Nucleus accumbens (tissue), 56 donors: ENCODE results near the gene WSCD1.

Experiments
- DNase-seq, 56 donors: peaks; one replicate each; lab custom pipeline; 2025; lab: John Stamatoyannopoulos, UW

Gene WSCD1

DNA sequence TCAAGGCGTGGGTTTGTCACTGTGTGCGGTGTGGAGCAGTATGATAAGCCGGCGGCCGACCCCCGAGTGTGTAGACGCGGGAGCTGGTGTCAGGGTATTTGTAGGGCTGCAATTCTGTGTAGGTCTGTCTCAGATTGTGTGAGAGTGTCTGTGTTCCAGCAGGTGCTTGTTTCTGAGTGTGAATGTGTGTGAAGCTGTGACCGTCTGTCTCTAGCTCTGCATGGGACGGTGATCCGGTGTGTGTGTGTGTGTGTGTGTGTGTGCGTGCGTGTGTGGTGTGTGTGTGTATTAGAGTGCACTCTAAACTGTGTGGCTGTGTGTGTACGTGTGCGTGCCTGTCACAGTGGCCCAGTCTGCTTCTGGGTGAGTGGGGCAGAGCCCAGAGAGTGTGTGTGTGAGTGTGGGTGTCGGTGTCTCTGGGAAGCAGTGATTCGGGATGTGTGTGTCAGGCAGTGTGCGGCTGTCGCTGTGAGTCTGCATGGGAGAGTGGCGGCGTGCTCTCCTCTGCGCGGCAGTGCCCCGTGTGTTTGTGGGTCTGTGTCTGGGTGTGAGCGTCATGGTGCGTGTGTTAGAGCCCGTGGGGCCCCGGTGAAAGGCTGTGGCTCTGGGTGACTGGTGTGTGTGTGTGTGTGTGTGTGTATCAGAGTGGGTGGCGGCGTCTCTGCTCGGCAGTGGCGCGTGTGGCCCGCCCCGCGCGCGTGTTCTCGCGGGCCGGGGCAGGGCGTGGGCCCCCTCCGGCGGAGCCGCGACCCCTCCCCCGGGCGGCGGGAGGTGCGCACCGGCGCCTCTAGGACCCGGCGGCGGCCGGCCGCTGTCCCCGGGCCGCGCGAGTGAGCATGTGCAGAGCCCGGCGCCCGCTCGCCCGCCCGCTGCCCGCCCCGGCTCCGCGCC is at the start of gene WSCD1:
Gene WSCD1, plus strand, starts transcription at position 841 of the 891 bp plus-strand sequence. CDS start 10,280 bp downstream, outside the sequence.
- peak in 38 of 56 donors; percentile 13 to 80 (median 54) for DNase-seq

DNA sequence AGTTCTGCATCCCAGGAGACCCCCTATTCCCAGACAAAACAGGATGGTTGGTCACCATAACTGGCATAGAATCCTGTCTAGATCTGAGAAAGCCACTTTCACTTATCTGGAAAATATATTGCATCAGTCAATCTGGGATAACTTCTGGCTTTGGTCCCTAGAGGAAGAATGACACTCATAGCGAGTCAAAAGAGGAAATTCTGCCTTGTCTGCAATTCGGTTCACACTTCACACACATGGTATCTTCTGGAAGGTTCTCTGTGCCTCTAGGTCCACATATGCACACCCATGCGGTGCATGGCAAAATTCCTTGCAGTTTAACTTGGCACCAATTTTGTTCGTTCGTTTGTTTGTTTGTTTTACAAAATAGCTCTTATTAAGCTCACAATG is 49.2 kb upstream of the WSCD1 start:
- no peak for DNase-seq

DNA sequence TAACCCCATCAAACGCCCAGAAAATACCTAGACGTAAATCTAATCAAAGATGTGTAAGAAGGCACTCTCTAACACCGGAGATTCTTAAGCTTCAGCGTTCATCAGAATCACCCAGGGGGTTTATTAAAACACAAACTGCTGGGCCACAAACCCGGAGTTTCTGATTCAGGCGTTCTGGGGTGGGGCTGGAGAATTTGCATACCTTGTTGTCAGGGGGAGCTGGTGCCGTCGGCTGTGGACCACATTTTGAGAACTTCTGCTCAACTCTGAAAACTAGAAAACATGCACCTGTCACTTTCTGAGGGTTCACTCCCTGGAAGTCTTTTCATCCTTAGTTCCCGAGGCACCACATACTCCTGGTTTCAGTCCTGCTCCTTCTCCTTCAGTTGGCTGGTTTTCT is 48.6 kb upstream of the WSCD1 start:
- no peak for DNase-seq

DNA sequence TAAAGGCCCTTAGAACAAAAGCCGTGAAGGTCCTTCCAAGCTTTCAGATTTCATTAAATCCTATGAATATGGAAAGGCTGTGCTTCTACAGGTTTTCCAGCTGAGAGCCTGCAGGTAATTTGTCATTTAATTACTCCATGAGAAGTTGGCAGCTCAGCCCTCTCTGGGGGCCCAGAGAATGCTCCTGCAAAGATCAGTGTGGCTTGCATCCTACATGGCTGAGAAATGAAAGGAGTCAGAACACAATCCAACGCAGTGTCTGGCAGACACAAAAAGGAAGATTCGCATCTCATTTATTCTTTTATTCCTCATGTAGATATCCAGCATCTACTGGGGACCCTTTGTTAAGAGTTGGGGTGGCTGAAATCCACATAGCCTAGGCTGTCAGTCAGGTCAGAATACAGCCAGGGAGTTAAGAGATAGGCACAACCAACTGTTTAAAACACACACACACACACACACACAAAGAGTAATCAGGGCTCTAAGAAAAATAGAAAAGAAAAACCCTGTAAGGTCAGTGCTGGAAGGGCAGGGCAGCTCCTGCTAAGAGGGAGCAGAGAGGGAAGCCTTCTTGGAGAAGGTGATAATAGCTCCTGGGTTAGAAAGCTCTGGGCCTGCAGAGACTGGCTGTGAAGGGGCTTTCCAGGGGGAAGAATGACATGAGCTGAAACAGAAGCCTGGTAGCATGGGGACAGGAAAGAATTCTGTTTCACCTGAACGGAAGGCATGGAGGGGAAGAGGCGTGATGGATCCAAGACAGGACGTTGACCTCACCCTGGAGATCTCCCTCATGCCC is 46.9 kb upstream of the WSCD1 start:
- DNase-seq: no peak

DNA sequence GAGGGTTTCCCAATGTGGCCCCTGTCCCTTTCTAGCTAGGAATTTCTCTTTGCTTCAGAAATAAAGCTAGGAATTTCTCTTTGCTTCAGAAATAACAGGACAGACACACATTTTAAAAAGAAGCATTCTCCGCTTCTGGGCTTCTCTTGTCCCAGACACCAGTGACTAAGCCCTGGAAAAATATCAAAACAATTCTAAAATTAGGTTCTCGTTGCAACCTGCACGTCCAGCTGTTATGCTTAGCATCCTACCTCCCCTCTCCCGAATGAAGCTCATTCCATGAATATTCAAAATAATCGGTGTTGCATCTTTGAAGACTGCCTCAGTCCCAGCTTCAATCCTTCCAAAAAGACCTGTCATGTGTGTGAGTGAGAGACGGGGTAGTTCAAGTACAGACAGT is 45.6 kb upstream of the WSCD1 start:
- DNase-seq: no peak

DNA sequence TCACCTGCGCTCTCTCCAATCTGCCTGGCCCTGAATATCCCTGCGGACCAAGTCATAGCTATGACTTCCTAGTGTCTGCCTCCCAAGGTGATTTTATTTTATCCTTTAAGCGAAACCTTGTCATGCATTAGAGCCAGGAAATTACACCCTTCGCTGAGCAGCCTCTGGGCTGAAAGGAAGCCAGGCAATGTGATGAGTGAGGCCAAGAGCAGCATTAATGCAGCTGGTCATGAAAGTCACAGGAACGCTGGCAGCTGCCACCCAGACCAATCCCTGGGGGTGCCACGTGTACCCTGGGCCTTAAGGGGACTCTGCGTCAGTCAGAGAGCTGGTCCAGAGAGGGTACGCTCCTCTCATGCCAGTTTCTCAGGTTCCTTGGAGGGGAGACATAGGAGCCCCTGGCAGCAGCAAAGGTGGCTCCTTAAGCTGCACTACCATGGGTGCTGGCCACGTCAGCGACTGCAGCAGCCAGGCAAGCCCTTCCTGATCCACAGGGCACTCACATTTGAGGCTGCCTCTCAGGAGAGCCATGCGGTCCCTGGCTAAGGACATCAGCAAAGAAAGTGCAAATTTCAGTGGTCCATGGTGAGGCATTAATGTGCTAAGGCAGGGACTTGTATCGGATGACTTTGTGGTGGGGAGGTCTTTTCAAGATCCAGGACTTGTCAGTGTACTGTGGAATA is 42.7 kb upstream of the WSCD1 start:
- DNase-seq: no peak

DNA sequence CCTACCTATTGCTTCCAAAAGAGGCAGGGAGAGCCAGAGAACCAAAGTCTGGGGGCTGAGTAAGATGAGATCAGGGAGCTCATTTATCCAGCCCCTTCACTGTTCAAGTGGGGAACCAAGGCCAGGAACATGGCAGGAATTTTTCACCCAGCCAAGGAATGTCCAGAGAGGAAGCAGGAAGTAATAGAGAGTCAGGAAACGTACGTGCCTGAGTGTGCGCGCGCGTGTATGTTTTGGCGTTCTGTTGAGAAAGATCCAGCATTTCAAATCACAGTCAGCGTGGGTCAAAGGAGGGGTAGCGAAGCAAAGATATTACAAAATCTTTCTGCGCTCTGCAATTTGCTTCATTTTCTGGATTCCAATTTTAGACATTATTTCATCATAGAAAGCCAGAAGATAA is 41.9 kb upstream of the WSCD1 start:
- peak in 1 of 56 donors; percentile 3 for DNase-seq

DNA sequence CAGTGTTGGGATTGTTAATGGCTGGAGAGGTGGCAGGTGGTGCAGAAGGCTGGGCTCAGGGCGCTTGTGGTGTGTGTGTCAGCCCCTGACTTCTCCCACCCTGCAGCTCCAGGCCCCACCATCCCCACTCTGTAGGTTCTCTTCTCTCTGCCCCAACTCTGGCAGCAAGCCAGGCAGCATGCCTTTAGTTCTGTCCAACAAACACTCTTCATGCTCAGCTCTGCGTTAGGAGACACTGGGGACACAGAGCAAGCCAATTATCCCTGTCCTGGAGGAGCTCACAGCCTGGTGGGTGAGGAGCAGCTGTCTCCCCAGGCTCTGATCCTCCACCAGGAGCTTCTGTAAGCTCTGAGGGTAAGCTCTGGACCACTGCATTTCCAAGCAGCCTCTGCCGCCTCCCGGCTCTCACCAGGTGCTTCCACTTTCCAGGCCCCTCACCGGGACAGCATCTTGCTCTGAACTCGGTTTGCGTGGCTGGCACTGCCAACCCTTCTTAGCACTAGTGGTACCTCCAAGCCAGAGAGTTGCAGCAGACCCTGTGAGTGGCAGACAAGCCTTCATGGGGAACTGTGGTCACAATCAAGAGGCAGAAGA is 34.3 kb upstream of the WSCD1 start:
- DNase-seq: peak in 1 of 56 donors; percentile 6

DNA sequence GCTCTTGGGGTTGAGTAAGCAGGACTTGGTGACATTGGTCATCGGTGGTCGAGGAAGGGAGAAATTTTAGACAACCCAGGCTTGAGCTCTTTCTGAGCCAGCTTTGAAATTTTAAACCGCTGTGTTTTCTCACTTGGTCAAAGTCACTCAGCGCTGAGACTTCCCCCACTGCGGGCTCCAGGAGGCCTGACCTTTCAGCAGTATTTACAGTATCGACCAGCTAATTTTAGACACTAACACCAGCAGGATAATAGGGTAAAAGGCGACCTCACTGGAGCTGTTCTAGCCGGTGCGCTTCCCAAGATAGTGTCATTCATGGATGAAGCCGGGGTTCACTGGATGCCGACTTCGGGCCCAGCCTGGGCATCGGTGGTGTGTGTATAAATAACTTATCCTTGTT is 29.7 kb upstream of the WSCD1 start:
- no peak for DNase-seq

DNA sequence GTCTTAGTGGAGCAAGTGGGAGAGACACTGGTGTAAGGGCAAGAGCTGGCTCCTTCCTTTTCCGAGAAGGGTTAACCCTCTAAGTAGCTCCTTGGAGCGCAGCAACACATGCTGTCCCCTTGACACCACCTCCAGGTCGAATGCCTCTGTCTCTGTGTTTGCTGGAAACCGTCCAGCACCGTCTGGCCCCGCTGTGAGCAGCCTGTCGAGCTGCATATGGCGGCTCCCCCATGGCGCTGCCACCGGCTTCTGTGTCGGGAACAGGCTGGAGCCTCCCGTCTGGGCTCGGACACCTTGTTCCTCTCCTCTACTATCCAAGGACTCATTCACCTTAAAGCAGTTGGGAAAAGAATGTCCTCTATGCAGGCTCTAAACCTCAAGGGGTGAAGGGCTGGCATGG is 28.9 kb upstream of the WSCD1 start:
- DNase-seq: no peak

DNA sequence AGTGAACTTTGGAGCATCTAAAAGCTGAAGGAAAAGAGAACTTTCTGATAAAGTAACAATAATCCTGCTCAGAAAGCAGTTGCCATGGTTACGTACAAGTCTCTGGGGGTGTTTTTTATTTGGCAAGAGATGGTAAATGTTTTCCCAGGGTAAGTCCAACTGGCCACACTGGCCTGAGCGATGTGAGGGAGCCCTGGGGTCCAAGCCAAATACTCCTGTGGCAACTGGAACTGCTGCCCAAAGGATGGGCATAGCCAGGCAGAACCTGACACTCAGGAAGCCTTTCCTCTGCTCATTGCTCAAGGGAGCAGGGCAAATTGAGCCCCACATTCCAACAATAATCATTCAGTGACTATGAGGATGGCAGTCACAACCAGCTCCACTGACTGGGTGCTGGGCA is 26.8 kb upstream of the WSCD1 start:
- DNase-seq: peak in 1 of 56 donors; percentile 8

DNA sequence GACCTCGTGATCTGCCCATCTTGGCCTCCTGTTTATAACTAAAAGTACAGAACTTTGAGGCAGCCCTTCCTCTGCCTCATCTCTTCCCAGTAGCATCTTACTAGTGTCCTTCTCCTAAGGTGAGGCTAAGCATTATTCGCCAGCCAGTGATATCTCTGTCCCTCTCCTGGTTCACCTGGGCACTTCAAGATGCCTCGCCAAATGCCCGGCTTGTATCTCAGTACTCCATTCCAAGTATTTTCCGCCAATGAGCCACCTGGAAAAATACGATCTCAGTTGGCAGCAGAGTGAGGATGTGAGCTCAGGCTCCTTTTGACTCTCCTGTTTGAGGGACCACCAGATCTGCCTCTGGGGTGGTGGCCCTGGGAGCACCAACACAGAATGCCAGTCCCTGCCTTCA is 25.9 kb upstream of the WSCD1 start:
- DNase-seq: no peak

DNA sequence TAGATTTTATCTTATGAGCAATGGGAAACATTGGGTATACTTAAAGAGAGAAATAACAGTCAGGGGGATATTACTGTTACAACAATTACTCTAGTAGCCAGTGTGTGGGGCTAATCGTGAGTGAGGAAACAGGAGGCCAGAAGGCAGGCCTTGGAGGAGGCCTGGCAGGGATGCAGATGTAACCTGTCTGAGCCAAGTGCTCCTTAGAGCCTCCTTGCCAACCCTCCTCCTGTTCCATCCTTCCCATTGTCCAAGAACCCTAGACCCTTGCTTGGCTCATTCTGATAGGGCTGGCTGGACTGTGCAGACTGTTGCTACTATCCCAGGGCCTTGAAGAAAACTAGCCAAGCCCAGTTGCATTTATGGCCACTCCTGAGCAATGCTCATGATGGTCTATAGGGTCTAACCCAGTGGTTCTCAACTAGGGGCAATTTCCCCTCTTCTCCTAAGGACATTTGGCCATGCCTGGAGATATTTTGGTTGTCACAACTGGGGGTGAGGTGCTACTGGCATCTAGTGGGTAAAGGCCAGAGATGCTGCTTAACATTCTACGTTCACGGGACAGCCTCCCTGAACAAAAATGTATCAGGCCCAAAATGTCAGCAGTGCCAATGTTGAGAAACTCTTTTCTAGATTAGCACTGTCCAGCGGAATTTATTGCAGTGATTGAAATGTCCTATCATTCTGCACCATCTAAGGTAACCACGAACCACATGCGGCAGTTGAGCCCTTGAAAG is 24.4 kb upstream of the WSCD1 start:
- DNase-seq: peak in 3 of 56 donors; percentile 1 to 4 (median 3)

DNA sequence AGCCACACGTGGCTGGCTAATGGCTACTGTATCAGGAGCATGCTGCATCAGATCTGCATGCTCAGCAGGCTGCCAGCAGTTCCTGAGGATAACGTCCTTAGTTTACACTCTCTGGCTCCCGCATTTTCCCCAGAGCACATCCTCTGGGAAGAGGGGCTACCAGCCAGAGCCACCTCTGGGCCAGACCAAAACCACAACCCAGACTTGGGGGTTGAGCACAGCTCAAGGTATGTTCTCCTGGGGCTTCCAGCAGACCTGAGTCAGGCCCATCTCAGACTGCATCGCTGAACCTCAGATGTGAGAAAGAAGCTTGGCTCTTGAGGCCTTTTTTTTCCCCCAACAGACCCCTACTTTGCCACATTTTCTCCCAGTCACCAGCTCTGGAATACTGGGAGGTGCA is 23.7 kb upstream of the WSCD1 start:
- DNase-seq: no peak

DNA sequence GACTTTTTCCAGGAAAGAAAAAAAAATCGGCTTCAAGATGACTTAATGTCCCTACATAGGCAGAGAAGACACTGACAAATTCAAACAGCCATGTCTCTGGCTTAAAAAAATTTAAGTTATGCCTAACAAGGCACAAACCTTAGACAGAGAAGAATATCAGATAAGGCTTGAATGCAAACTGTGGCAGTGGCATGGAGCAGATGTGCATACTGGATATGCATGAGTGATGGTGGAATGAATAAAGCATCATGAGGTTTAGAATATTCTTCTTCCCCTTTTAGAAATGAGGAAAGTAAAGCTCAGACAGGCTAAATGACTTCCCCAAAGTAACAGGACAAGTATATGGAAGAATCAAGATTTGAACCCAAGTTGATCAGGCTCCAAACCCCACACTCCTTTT is 23.2 kb upstream of the WSCD1 start:
- no peak for DNase-seq

DNA sequence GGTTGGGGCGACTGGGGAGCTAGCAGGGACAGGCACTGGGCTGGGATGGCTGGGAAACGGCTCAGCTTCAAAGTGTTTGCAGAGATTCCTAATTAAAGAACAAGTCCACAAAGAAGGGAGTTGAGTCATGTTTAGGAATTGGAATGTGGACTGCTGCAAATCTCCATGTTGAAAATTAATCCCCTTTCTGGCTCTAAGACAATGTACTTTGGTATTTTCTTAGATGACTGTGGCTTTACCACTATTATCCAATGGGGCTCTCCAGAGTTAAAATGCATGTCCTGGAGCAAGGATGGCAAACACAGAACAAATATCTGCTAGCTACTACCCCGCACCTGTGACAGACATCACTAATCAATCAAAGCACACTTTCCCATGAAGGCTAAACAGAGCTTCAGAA is 22.2 kb upstream of the WSCD1 start:
- no peak for DNase-seq

DNA sequence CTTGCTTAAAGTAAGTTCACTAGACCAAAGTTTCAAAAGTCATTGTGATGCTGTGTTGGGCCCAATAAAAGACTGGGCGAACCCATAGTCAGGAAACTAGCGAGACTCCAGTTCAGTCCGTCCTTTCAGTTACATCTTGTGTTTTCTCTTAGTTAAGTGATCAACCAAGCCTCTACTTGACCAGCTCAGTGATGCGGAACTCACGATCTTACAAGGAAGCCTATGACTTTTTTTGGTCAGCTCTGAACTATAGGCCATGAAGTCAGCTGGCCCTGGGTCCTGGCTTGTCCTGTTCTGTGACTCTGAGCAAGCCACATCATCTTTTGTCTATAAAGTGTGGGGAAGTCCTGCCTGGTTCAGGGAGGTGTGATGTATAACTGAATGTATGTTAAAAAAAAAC is 21.7 kb upstream of the WSCD1 start:
- no peak for DNase-seq

DNA sequence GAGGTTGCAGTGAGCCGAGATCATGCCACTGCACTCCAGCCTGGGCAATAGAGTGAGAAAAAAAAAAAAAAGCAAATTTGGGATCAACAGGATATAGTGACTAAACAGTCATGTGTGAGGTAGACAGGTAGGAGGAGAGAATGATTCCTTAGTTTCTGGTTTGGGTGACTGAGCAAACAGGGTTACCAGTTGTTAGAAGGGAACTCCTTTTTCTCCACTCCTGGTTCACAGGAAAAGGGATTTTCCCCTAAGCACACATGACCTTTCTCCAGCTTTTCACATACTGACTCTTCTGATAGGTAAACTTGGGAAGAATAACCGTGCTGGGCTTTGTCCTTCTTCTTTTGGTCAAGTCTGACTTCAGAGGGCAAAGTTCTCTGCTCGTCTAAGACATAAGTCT is 17.3 kb upstream of the WSCD1 start:
- DNase-seq: no peak

DNA sequence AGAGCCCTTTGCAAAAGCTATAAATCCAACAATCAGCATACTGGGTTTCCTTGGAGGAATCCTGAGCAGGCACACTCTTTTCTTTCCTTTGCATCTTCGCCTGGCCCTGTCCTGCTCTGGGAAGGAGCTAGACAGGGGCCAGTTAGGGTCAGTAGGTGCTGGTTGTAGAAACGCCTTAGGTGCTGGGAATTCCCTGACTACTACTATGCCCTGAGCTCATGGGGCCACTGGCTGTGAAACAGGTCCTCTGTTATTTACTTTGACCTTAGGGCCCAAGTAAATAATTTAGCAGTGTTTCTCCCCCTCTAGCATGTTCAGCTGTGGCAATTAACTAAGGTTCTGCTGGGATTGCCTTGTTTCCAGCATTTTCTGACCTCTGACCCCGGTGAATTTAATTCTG is 15.8 kb upstream of the WSCD1 start:
- DNase-seq: no peak

DNA sequence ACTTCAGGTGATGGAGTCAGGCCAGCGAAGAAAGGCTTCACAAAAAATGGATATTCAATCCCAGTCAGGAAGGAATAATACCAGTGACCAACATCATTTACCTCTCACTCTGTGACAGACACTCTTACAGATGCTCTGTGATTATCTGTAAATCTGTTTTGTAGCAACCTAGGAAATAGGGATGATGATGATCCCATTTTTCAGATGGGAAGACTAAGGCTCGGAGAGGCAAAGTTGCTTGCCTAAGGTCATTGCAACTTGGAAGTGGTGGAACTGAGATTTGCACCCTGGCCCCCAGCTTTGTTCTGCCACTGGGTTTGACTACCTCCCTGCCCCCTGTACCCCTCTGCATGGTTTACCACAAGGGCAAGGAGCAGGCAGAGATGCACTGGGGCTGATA is 14.1 kb upstream of the WSCD1 start:
- DNase-seq: no peak
